HepG2 (cell line): Measurements from ENCODE around the gene TMEM107. TPM values are rescaled to one million over a fixed set of nuclear protein-coding genes. Genes with fewer than 3 reads are reported as not detected.

Source experiments
- ATAC-seq: fragments of 200-7000 bp; cut with Tn5 transposase; 3 replicates; pipeline ENCODE4 v1.9.1; 2020; ENCODE audit warnings: mild to moderate bottlenecking, moderate library complexity
- BruUV-seq: library from RNA; stranded (reverse); fragments of 400-500 nt; replicated peaks from 2 replicates; lab custom pipeline; 2021; lab: Mats Ljungman, UMichigan
- CTCF ChIA-PET: fragments of 300-600 bp; formaldehyde crosslinking; extraction: SDS; loops from one replicate; lab custom pipeline; 2021; ENCODE audit warnings: low total read pairs, inconsistent platforms, low intra/inter-chr PET ratio; lab: Yijun Ruan, JAX
- POLR2A ChIA-PET: fragments of 350-600 bp; sonication (Branson Sonifier 250); formaldehyde crosslinking; loops from one replicate; lab custom pipeline; 2020; ENCODE audit warnings: antibody characterized with exemption, inconsistent platforms; lab: Yijun Ruan, JAX
- DNase-seq: peaks from one replicate; pipeline ENCODE4 v3.0.0-alpha.2; 2015; ENCODE audit warnings: low spot score
- FAIRE-seq: peaks from 3 replicates; lab custom pipeline; 2011; peaks lifted over from hg19 to GRCh38; lab: Jason Lieb, UNC
- H2AFZ ChIP-seq: one replicate; pipeline ENCODE4 v1.6.1; 2011; ENCODE audit warnings: low read length, inconsistent platforms
- H3K27ac ChIP-seq: fragments of 300-600 bp; 3 replicates; pipeline ENCODE4 v1.8.0; 2011; ENCODE audit warnings: mixed run types, mild to moderate bottlenecking, mixed read lengths, low read length, inconsistent platforms; ENCODE audit not compliant: insufficient read depth; ENCODE audit errors: extremely low read length
- H3K27me3 ChIP-seq, 2 experiments: fragments of 200-600 bp in 1 of 2; 2 replicates in 1 of 2; 3 replicates in 1 of 2; pipeline versions ENCODE4 v1.6.0 to v1.8.0; 2011; ENCODE audit warnings: low read length in 2 of 2, mild to moderate bottlenecking in 2 of 2, moderate library complexity in 2 of 2, inconsistent platforms in 1 of 2; ENCODE audit not compliant: insufficient read depth in 2 of 2, control insufficient read depth in 1 of 2
- H3K36me3 ChIP-seq, 2 experiments: fragments of 200-600 bp in 1 of 2; replicated peaks in 1 of 2; 2 replicates in 1 of 2; 3 replicates in 1 of 2; pipeline versions ENCODE4 v1.5.1 to v1.8.0; 2011; ENCODE audit warnings: low read length in 2 of 2, inconsistent platforms in 1 of 2; ENCODE audit not compliant: insufficient read depth in 2 of 2, control insufficient read depth in 1 of 2
- H3K4me1 ChIP-seq: 2 replicates; pipeline ENCODE4 v1.5.1; 2012; ENCODE audit warnings: low read length, inconsistent platforms; ENCODE audit not compliant: insufficient read depth
- H3K4me2 ChIP-seq: 2 replicates; pipeline ENCODE4 v1.6.0; 2011; ENCODE audit warnings: low read depth, low read length, inconsistent platforms
- H3K4me3 ChIP-seq, 3 experiments: fragments of 200-600 bp in 1 of 3; sonication (generic), shearing (Covaris generic) in 1 of 3; replicated peaks in 1 of 3; 2 replicates each; pipeline ENCODE4 v1.5.1; 2011 to 2016; ENCODE audit warnings: low read length in 3 of 3, inconsistent platforms in 2 of 3, low read depth in 2 of 3, mild to moderate bottlenecking in 2 of 3, control low read depth in 1 of 3, mixed read lengths in 1 of 3; ENCODE audit not compliant: insufficient read depth in 1 of 3
- H3K79me2 ChIP-seq: one replicate; pipeline ENCODE4 v1.6.1; 2011; ENCODE audit warnings: low read length, inconsistent platforms; ENCODE audit not compliant: insufficient read depth
- H3K9ac ChIP-seq: 2 replicates; pipeline ENCODE4 v1.6.0; 2011; ENCODE audit warnings: mild to moderate bottlenecking, low read depth, low read length, inconsistent platforms; ENCODE audit not compliant: insufficient read depth
- H3K9me3 ChIP-seq: 2 replicates; pipeline ENCODE4 v1.5.1; 2012; ENCODE audit warnings: mild to moderate bottlenecking, low read length
- H4K20me1 ChIP-seq: 2 replicates; pipeline ENCODE4 v1.6.0; 2011; ENCODE audit warnings: inconsistent platforms, mild to moderate bottlenecking, low read length, moderate library complexity; ENCODE audit not compliant: insufficient read depth
- BHLHE40 ChIP-seq: IDR thresholded peaks from 2 replicates; pipeline ENCODE4 v1.6.1; 2011; ENCODE audit warnings: low read length, improper control_type of control experiment
- HINFP ChIP-seq: sonication (generic); formaldehyde crosslinking; IDR thresholded peaks from 2 replicates; pipeline ENCODE4 v1.4.0; 2020; ENCODE audit warnings: low read depth, mild to moderate bottlenecking, missing genetic modification reagents
- KMT2B ChIP-seq: IDR thresholded peaks from 2 replicates; pipeline ENCODE4 v1.6.1; 2016; ENCODE audit warnings: missing genetic modification reagents, missing compliant biosample characterization
- MEF2D ChIP-seq: sonication (generic); formaldehyde crosslinking; IDR thresholded peaks from 2 replicates; pipeline ENCODE4 v1.5.1; 2020; ENCODE audit warnings: mild to moderate bottlenecking, missing genetic modification reagents
- NFYB ChIP-seq: sonication (generic); formaldehyde crosslinking; IDR thresholded peaks from 2 replicates; pipeline ENCODE4 v1.4.0; 2020; ENCODE audit warnings: missing genetic modification reagents
- POLR2AphosphoS5 ChIP-seq: IDR thresholded peaks from 2 replicates; pipeline ENCODE4 v1.6.1; 2012; ENCODE audit warnings: low read depth, low read length
- RBFOX2 ChIP-seq: fragments of 200-400 bp; formaldehyde crosslinking; IDR thresholded peaks from 2 replicates; pipeline ENCODE4 v1.6.1; 2017; ENCODE audit warnings: low read depth, mild to moderate bottlenecking, low read length
- SAP130 ChIP-seq: IDR thresholded peaks from 2 replicates; pipeline ENCODE4 v1.6.1; 2016; ENCODE audit warnings: low read depth
- SOX6 ChIP-seq, 2 experiments: fragments of 450-650 bp in 1 of 2; sonication (generic) in 1 of 2; formaldehyde crosslinking in 1 of 2; IDR thresholded peaks; 2 replicates each; pipeline versions ENCODE4 v1.4.0 to v1.6.1; 2017 to 2020; ENCODE audit warnings: antibody characterized with exemption in 1 of 2, mild to moderate bottlenecking in 1 of 2, missing genetic modification reagents in 1 of 2
- SPEN ChIP-seq: sonication (generic); formaldehyde crosslinking; IDR thresholded peaks from 2 replicates; pipeline ENCODE4 v1.5.1; 2020; ENCODE audit warnings: low read depth, mild to moderate bottlenecking, missing genetic modification reagents
- TBL1XR1 ChIP-seq: fragments of 150-350 bp; IDR thresholded peaks from 2 replicates; pipeline ENCODE4 v1.6.1; 2014; ENCODE audit warnings: borderline replicate concordance, low read length; ENCODE audit not compliant: partially characterized antibody
- TOPORS ChIP-seq: sonication (generic); formaldehyde crosslinking; IDR thresholded peaks from 2 replicates; pipeline ENCODE4 v1.8.0; 2023; ENCODE audit warnings: mild to moderate bottlenecking, missing genetic modification reagents
- YEATS2 ChIP-seq: sonication (generic); formaldehyde crosslinking; IDR thresholded peaks from 2 replicates; pipeline ENCODE4 v1.4.0; 2020; ENCODE audit warnings: missing genetic modification reagents, borderline replicate concordance
- ZNF580 ChIP-seq: IDR thresholded peaks from 2 replicates; pipeline ENCODE4 v1.6.1; 2016; ENCODE audit warnings: low read depth, borderline replicate concordance
- WGBS: methylation state at CpG from one replicate; pipeline ENCODE4 v1.1.6; 2017; ENCODE audit warnings: low lambda C conversion rate; 5-methylcytosine and 5-hydroxymethylcytosine counted together
- in situ Hi-C: cut with HindIII; loops from 2 replicates; pipeline ENCODE4 v1.10.0; 2017; ENCODE audit warnings: low pct_unique_long_range_greater_than_20kb; ENCODE audit not compliant: extremely low pct_ligation_motif_present
- intact Hi-C: fragments of 100-400 bp; cut with micrococcal nuclease; formaldehyde crosslinking; loops from one replicate; pipeline ENCODE4 v1.10.0; 2022; ENCODE audit not compliant: unreplicated experiment
- polyA plus RNA-seq, 8 experiments: library from polyadenylated mRNA; depleted of rRNA in 3 of 8; stranded (reverse) in 7 of 8; unstranded in 1 of 8; fragments of >200 nt; fragmentation: Illumina TruSeq in 4 of 8; extraction: Trizol in 4 of 8; gene quantifications; 2 replicates each; pipeline versions ENCODE4 v1.2.1 to v1.2.3, GENCODE V29; 2011 to 2016; ENCODE audit warnings: low read depth in 4 of 8, missing spikeins in 1 of 8, mixed read lengths in 1 of 8; ENCODE audit not compliant: insufficient read depth in 1 of 8
- total RNA-seq, 5 experiments: library from RNA; depleted of rRNA; stranded (reverse); fragments of >200 nt; fragmentation: Illumina TruSeq; extraction: Trizol; gene quantifications; 2 replicates each; pipeline ENCODE4 v1.2.3, GENCODE V29; 2016; ENCODE audit warnings: low read depth in 1 of 5
- TF ChIP-seq, protein P1 (sequence below): sonication (generic); formaldehyde crosslinking; IDR thresholded peaks from 2 replicates; pipeline ENCODE4 v1.9.0; 2022; ENCODE audit warnings: low read depth, missing genetic modification reagents
- TF ChIP-seq, protein P2 (sequence below): sonication (generic); formaldehyde crosslinking; IDR thresholded peaks from 2 replicates; pipeline ENCODE4 v1.4.0; 2020; ENCODE audit warnings: mild to moderate bottlenecking, low read depth, missing genetic modification reagents

Gene TMEM107
- total and polyA plus RNA-seq, 2 of the 13 experiments (the other 11 are each of a cell fraction or from before 2014, with no cell fraction given): 7.2 to 15.3 TPM

DNA sequence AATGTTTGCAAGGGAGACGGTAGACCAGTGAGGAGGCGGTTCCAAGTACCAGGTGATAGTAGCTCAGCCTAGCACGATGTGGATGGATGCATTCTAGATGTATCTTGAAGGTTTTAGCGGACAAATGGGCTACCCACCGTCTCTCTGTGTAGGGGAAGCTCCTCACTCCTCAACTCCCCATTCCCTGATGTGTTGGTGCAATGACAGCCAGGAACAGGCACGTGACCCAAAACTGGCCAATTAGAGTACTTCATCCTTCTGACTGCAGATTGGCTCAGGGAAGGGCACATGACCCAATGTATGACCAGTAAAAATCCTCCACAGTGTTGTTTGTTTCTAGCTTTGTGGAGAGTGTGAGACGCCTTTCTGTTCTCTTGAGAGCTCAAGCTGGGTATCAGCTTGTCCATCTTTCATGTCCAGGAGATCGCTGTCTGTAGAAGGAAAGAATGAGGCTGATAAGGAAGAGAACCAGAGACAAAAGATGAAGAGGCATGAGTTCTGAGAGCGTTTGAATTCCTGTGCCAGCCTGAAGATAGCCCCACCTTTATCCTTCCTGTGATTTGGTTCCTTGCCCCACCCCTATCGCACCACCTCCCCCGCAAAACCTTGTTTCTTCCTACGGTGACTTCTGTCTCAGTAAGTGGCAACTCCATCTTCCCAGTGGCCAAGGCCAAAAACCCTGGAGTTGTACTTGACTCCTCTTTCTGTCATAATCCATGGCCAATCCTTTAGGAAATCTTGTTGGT lies 16.1 kb upstream of the TMEM107 start:
- 1% methylated on average over 11 of the region's 12 CpGs for WGBS
- peak overlapping the region; percentile 66 for H3K27ac ChIP-seq
- peaks cover 59% of the 10 kb centered on the region for H3K4me1 ChIP-seq
- ChIA-PET POLR2A (interaction anchor here (0.7 to 9.9 kb wide), 15 partner anchors 9 to 354 kb away, joined by 3 to 160 read pairs (median 5); partner anchors contain the start of genes AURKB, CTC1, SLC25A35 and TMEM107), CTCF (no interaction called here)
- in situ Hi-C loops: no loop called here
- peak; percentile 46 for ATAC-seq
- DNase-seq: peak; percentile 93
- peak overlapping the region; percentile 70 for H3K9ac ChIP-seq
- no TSS peak for BruUV-seq
- no peaks in the 10 kb centered on the region for H3K9me3 ChIP-seq
- peak overlapping the region; percentile 62 for H2AFZ ChIP-seq
- H3K36me3 ChIP-seq: no peaks in the 10 kb centered on the region
- peak; percentile 98 for FAIRE-seq
- H4K20me1 ChIP-seq: peaks cover 1% of the 10 kb centered on the region
- no peaks in the 10 kb centered on the region; a peak in 1 of 5 replicates for H3K27me3 ChIP-seq
- intact Hi-C loops: no loop called here
- peaks cover 8% of the 10 kb centered on the region for H3K79me2 ChIP-seq
- peak overlapping the region; percentile 27 to 65 (median 45) for H3K4me3 ChIP-seq
- H3K4me2 ChIP-seq: peak overlapping the region; percentile 93
- peak; percentile 27 for TF ChIP-seq TBL1XR1
- TF ChIP-seq, protein P1, sequence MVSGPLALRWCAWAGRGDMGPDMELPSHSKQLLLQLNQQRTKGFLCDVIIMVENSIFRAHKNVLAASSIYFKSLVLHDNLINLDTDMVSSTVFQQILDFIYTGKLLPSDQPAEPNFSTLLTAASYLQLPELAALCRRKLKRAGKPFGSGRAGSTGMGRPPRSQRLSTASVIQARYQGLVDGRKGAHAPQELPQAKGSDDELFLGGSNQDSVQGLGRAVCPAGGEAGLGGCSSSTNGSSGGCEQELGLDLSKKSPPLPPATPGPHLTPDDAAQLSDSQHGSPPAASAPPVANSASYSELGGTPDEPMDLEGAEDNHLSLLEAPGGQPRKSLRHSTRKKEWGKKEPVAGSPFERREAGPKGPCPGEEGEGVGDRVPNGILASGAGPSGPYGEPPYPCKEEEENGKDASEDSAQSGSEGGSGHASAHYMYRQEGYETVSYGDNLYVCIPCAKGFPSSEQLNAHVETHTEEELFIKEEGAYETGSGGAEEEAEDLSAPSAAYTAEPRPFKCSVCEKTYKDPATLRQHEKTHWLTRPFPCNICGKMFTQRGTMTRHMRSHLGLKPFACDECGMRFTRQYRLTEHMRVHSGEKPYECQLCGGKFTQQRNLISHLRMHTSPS (CRISPR knock-in tag): no peak
- TF ChIP-seq KMT2B: peak; percentile 35; the same call in 1 of the 2 replicates
- peak; percentile 82 for TF ChIP-seq SAP130
- TF ChIP-seq BHLHE40: peak; percentile 86
- TF ChIP-seq RBFOX2: peak; percentile 52; the same call in 1 of the 2 replicates
- no peak for TF ChIP-seq HINFP (CRISPR knock-in tag)
- peak; percentile 54; the same call in 1 of the 2 replicates for TF ChIP-seq YEATS2
- 0 out of 2 replicates have a peak, but pooled peaks have one; percentile 3 for TF ChIP-seq SPEN (CRISPR knock-in tag)
- peak; percentile 79 for TF ChIP-seq NFYB (CRISPR knock-in tag)
- TF ChIP-seq, protein P2, sequence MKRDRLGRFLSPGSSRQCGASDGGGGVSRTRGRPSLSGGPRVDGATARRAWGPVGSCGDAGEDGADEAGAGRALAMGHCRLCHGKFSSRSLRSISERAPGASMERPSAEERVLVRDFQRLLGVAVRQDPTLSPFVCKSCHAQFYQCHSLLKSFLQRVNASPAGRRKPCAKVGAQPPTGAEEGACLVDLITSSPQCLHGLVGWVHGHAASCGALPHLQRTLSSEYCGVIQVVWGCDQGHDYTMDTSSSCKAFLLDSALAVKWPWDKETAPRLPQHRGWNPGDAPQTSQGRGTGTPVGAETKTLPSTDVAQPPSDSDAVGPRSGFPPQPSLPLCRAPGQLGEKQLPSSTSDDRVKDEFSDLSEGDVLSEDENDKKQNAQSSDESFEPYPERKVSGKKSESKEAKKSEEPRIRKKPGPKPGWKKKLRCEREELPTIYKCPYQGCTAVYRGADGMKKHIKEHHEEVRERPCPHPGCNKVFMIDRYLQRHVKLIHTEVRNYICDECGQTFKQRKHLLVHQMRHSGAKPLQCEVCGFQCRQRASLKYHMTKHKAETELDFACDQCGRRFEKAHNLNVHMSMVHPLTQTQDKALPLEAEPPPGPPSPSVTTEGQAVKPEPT (CRISPR knock-in tag): no peak
- no peak for TF ChIP-seq TOPORS
- TF ChIP-seq POLR2AphosphoS5: peak; percentile 97
- TF ChIP-seq SOX6 (IDR thresholded peaks at IDR 0.05): no peak
- peak; percentile 42 for TF ChIP-seq SOX6 (CRISPR knock-in tag; IDR thresholded peaks at IDR 0.05)
- TF ChIP-seq MEF2D (CRISPR knock-in tag): 0 out of 2 replicates have a peak, but pooled peaks have one; percentile 49
- TF ChIP-seq ZNF580 (CRISPR knock-in tag): peak; percentile 30; the same call in 1 of the 2 replicates
